Esophagus squamous epithelium (tissue), 4 donors: ENCODE measurements around the gene CARD6.
"Not testable (repeated sequence)": the region's sequence is repeated elsewhere in the genome, so short reads cannot be mapped to it uniquely, and the experiment has no call there.

Experiments used
- CTCF ChIP-seq, 6 experiments: fragments of 450-650 bp in 4 of 6; fragments of 200-600 bp in 2 of 6; sonication (generic) in 2 of 6; IDR thresholded peaks; one replicate each; pipeline ENCODE4 v1.5.1; 2016 to 2019; ENCODE audit warnings: antibody characterized with exemption in 6 of 6, mild to moderate bottlenecking in 4 of 6, moderate library complexity in 4 of 6
- POLR2A ChIP-seq, 4 donors: fragments of 450-650 bp; IDR thresholded peaks; one replicate each; pipeline ENCODE4 v1.6.1; 2017; ENCODE audit warnings: antibody characterized with exemption in 4 of 4, mild to moderate bottlenecking in 4 of 4, moderate library complexity in 3 of 4

- not testable (repeated sequence) for TF ChIP-seq CTCF, POLR2A (IDR thresholded peaks at IDR 0.05)
These were observed 54.6 kb downstream of the CARD6 start for GRCh38 chr5:40895440-40896425.
